ENCODE data around the gene SDF4. TPM values are rescaled to one million over a fixed set of nuclear protein-coding genes. Genes with fewer than 3 reads are reported as not detected.
A peak's percentile ranks its signal among the peaks of the same experiment; 100 is the strongest.

The SDF4 gene
- total and polyA plus RNA-seq, 12 donors, result 95.6 to 184 (median 123) TPM

DNA sequence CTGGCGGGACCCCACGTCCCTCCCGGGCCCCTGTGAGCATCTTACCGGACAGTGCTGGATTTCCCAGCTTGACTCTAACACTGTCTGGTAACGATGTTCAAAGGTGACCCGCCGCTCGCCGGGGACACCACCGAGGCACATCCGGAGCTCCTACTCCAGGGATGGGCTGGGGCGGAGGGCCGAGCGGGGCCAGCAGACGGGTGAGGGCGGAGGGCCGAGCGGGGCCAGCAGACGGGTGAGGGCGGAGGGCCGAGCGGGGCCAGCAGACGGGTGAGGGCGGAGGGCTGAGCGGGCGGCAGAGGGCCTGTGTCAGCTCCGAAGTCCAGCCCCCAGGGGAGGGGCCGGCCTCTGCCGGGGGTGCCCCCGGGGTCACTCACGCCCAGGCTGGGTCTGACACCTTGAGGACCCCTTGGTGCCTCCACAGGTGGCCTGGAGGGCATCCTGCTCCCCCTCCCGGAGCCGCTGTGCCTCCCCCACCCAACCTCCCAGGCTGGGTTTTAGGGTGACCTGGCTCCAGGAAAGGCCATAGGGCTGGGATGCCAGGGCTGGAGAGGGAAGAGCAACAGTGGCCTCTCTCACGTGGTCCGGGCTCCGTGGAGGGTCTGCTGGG lies 63.9 kb downstream of the SDF4 start:
- 82% methylated on average over 31 to 36 of the region's 36 CpGs for WGBS, 2 donors
- DNase-seq, result no peak

GRCh38 chr1:1167398-1167821 lies 64.4 kb downstream of the SDF4 start:
- peak in 1 of 2 donors; percentile 6 for DNase-seq
- 76 to 77% methylated on average over 20 of the region's 20 CpGs for WGBS, 2 donors
- intact Hi-C loops (cut with DNase I), result no loop called here
- H3K4me1 ChIP-seq, result peaks cover 0 to 6% (median 0%) of the 10 kb centered on the region in 9 donors
- H3K27ac ChIP-seq, result no peak overlapping the region
- TF ChIP-seq, protein P1, sequence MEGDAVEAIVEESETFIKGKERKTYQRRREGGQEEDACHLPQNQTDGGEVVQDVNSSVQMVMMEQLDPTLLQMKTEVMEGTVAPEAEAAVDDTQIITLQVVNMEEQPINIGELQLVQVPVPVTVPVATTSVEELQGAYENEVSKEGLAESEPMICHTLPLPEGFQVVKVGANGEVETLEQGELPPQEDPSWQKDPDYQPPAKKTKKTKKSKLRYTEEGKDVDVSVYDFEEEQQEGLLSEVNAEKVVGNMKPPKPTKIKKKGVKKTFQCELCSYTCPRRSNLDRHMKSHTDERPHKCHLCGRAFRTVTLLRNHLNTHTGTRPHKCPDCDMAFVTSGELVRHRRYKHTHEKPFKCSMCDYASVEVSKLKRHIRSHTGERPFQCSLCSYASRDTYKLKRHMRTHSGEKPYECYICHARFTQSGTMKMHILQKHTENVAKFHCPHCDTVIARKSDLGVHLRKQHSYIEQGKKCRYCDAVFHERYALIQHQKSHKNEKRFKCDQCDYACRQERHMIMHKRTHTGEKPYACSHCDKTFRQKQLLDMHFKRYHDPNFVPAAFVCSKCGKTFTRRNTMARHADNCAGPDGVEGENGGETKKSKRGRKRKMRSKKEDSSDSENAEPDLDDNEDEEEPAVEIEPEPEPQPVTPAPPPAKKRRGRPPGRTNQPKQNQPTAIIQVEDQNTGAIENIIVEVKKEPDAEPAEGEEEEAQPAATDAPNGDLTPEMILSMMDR (IDR thresholded peaks at IDR 0.05), result no peak
- ATAC-seq, result peak in 2 of 8 donors; percentile 9 to 19
- H3K9me3 ChIP-seq, result no peaks in the 10 kb centered on the region
- no peak overlapping the region for H3K4me3 ChIP-seq
- H3K36me3 ChIP-seq, result no peaks in the 10 kb centered on the region
- peaks cover 3 to 99% (median 94%) of the 10 kb centered on the region in 7 donors for H3K27me3 ChIP-seq

More for the DNA sequence above, 63.9 kb downstream of the SDF4 start:
- TF ChIP-seq, protein P1 (IDR thresholded peaks at IDR 0.05), result no peak
- no peak overlapping the region for H3K27ac ChIP-seq
- H3K4me1 ChIP-seq, result peaks cover 0 to 6% (median 0%) of the 10 kb centered on the region in 9 donors
- intact Hi-C loops (cut with DNase I), result no loop called here
- peaks cover 5 to 99% (median 92%) of the 10 kb centered on the region in 7 donors for H3K27me3 ChIP-seq
- ATAC-seq, result no peak
- no peak overlapping the region for H3K4me3 ChIP-seq
- H3K36me3 ChIP-seq, result no peaks in the 10 kb centered on the region
- no peaks in the 10 kb centered on the region for H3K9me3 ChIP-seq

Small RNA genes within 50 kb of the gene (microRNA-seq; reads per million reads assigned to microRNA genes)
- gene MIR200A (1.2 to 11.2 reads per million in 2 donors), gene MIR200B (9.6 to 78.7 reads per million in 2 donors), gene MIR429 (3.0 to 41.9 reads per million in 2 donors)

Other genes starting within 250 kb of the SDF4 start
- 100 to 1,000 TPM in 8 of 10 donors, 10 to 100 TPM in 2; 66.2 to 238 (median 122) TPM for gene PERM1, start 249.9 kb downstream of the SDF4 start, total RNA-seq
- 100 to 1,000 TPM in 1 of 2 donors, 10 to 100 TPM in 1; 55.1 to 513 TPM for gene PERM1, start 249.9 kb downstream of the SDF4 start, polyA plus RNA-seq
- 10 to 100 TPM; 28.5 to 78.1 (median 41.6) TPM for gene HES4, start 231.9 kb downstream of the SDF4 start, total RNA-seq
- gene HES4, start 231.9 kb downstream of the SDF4 start, polyA plus RNA-seq, result 10 to 100 TPM; 49.2 to 49.8 TPM
- 100 to 1,000 TPM in 1 of 10 donors, 10 to 100 TPM in 8, 1 to 10 TPM in 1; 9.8 to 169 (median 20.9) TPM for gene ISG15, start 218.5 kb downstream of the SDF4 start, total RNA-seq
- 100 to 1,000 TPM in 1 of 2 donors, 10 to 100 TPM in 1; 51.7 to 186 TPM for gene ISG15, start 218.5 kb downstream of the SDF4 start, polyA plus RNA-seq
- 10 to 100 TPM; 12.7 to 33.9 (median 18.3) TPM for gene AGRN, start 211.9 kb downstream of the SDF4 start, total RNA-seq
- gene AGRN, start 211.9 kb downstream of the SDF4 start, polyA plus RNA-seq, result 10 to 100 TPM; 11.5 to 30.7 TPM
- gene RNF223, start 157.7 kb downstream of the SDF4 start, total RNA-seq, result not detected
- not detected for gene RNF223, start 157.7 kb downstream of the SDF4 start, polyA plus RNA-seq
- gene C1orf159, start 115.9 kb downstream of the SDF4 start, total RNA-seq, result 1 to 10 TPM; 2.9 to 6.0 (median 3.5) TPM
- 10 to 100 TPM in 1 of 2 donors, 1 to 10 TPM in 1; 7.1 to 14.0 TPM for gene C1orf159, start 115.9 kb downstream of the SDF4 start, polyA plus RNA-seq
- gene TTLL10, start 58.1 kb downstream of the SDF4 start, total RNA-seq, result under 1 TPM in 7 of 10 donors, not detected in 3; 0.11 to 0.53 (median 0.26) TPM
- under 1 TPM; 0.09 to 0.29 TPM for gene TTLL10, start 58.1 kb downstream of the SDF4 start, polyA plus RNA-seq
- 1 to 10 TPM in 1 of 10 donors, under 1 TPM in 2, not detected in 7; 0.28 to 1.7 (median 0.49) TPM for gene TNFRSF18, start 25.4 kb downstream of the SDF4 start, total RNA-seq
- under 1 TPM in 1 of 2 donors, not detected in 1; 0.26 TPM for gene TNFRSF18, start 25.4 kb downstream of the SDF4 start, polyA plus RNA-seq
- gene TNFRSF4, start 17.8 kb downstream of the SDF4 start, total RNA-seq, result 10 to 100 TPM in 1 of 10 donors, 1 to 10 TPM in 7, under 1 TPM in 2; 0.52 to 24.8 (median 5.0) TPM
- 1 to 10 TPM; 3.8 to 9.8 TPM for gene TNFRSF4, start 17.8 kb downstream of the SDF4 start, polyA plus RNA-seq
- gene B3GALT6, start 236 bp upstream of the SDF4 start, total RNA-seq, result 10 to 100 TPM in 4 of 10 donors, 1 to 10 TPM in 6; 7.3 to 13.5 (median 9.1) TPM
- gene B3GALT6, start 236 bp upstream of the SDF4 start, polyA plus RNA-seq, result 10 to 100 TPM in 1 of 2 donors, 1 to 10 TPM in 1; 7.7 to 16.2 TPM
- gene C1QTNF12, start 14.7 kb upstream of the SDF4 start, total RNA-seq, result 1 to 10 TPM in 4 of 10 donors, under 1 TPM in 5, not detected in 1; 0.42 to 1.9 (median 0.90) TPM
- gene C1QTNF12, start 14.7 kb upstream of the SDF4 start, polyA plus RNA-seq, result 1 to 10 TPM; 1.6 to 2.3 TPM
- 10 to 100 TPM; 23.5 to 41.9 (median 29.2) TPM for gene UBE2J2, start 41.9 kb upstream of the SDF4 start, total RNA-seq
- 10 to 100 TPM; 43.8 to 44.1 TPM for gene UBE2J2, start 41.9 kb upstream of the SDF4 start, polyA plus RNA-seq
- gene SCNN1D, start 48.4 kb upstream of the SDF4 start, total RNA-seq, result 1 to 10 TPM; 1.0 to 5.4 (median 2.7) TPM
- 10 to 100 TPM in 1 of 2 donors, 1 to 10 TPM in 1; 1.0 to 22.5 TPM for gene SCNN1D, start 48.4 kb upstream of the SDF4 start, polyA plus RNA-seq
- gene ACAP3, start 75.9 kb upstream of the SDF4 start, total RNA-seq, result 10 to 100 TPM; 24.1 to 60.0 (median 30.4) TPM
- gene ACAP3, start 75.9 kb upstream of the SDF4 start, polyA plus RNA-seq, result 100 to 1,000 TPM in 1 of 2 donors, 10 to 100 TPM in 1; 22.2 to 152 TPM
- 10 to 100 TPM in 3 of 10 donors, 1 to 10 TPM in 7; 5.6 to 11.9 (median 8.2) TPM for gene PUSL1, start 76.6 kb upstream of the SDF4 start, total RNA-seq
- gene PUSL1, start 76.6 kb upstream of the SDF4 start, polyA plus RNA-seq, result 10 to 100 TPM; 16.0 to 17.8 TPM
- 10 to 100 TPM; 44.7 to 91.7 (median 56.6) TPM for gene INTS11, start 92.7 kb upstream of the SDF4 start, total RNA-seq
- gene INTS11, start 92.7 kb upstream of the SDF4 start, polyA plus RNA-seq, result 100 to 1,000 TPM in 1 of 2 donors, 10 to 100 TPM in 1; 92.6 to 269 TPM
- 100 to 1,000 TPM in 1 of 10 donors, 10 to 100 TPM in 9; 49.4 to 126 (median 65.4) TPM for gene CPTP, start 92.8 kb upstream of the SDF4 start, total RNA-seq
- gene CPTP, start 92.8 kb upstream of the SDF4 start, polyA plus RNA-seq, result 100 to 1,000 TPM in 1 of 2 donors, 10 to 100 TPM in 1; 55.3 to 222 TPM
- under 1 TPM; 0.16 to 0.87 (median 0.35) TPM for gene TAS1R3, start 99.3 kb upstream of the SDF4 start, total RNA-seq
- gene TAS1R3, start 99.3 kb upstream of the SDF4 start, polyA plus RNA-seq, result 1 to 10 TPM in 1 of 2 donors, under 1 TPM in 1; 0.39 to 3.1 TPM
- gene DVL1, start 117.4 kb upstream of the SDF4 start, total RNA-seq, result 100 to 1,000 TPM in 3 of 10 donors, 10 to 100 TPM in 7; 64.7 to 153 (median 78.0) TPM
- gene DVL1, start 117.4 kb upstream of the SDF4 start, polyA plus RNA-seq, result 100 to 1,000 TPM in 1 of 2 donors, 10 to 100 TPM in 1; 75.4 to 153 TPM
- gene MXRA8, start 126.6 kb upstream of the SDF4 start, total RNA-seq, result 10 to 100 TPM in 9 of 10 donors, 1 to 10 TPM in 1; 7.2 to 23.3 (median 14.6) TPM
- 10 to 100 TPM; 28.7 to 35.6 TPM for gene MXRA8, start 126.6 kb upstream of the SDF4 start, polyA plus RNA-seq
- 100 to 1,000 TPM; 176 to 251 (median 193) TPM for gene AURKAIP1, start 143.2 kb upstream of the SDF4 start, total RNA-seq
- 100 to 1,000 TPM; 376 to 528 TPM for gene AURKAIP1, start 143.2 kb upstream of the SDF4 start, polyA plus RNA-seq
- 10 to 100 TPM; 38.5 to 77.5 (median 47.7) TPM for gene CCNL2, start 167.3 kb upstream of the SDF4 start, total RNA-seq
- gene CCNL2, start 167.3 kb upstream of the SDF4 start, polyA plus RNA-seq, result 100 to 1,000 TPM in 1 of 2 donors, 10 to 100 TPM in 1; 57.3 to 243 TPM
- 100 to 1,000 TPM; 116 to 162 (median 132) TPM for gene MRPL20, start 175.3 kb upstream of the SDF4 start, total RNA-seq
- 100 to 1,000 TPM; 124 to 224 TPM for gene MRPL20, start 175.3 kb upstream of the SDF4 start, polyA plus RNA-seq
- 1 to 10 TPM in 7 of 10 donors, under 1 TPM in 3; 0.37 to 2.5 (median 1.8) TPM for gene ANKRD65, start 189.3 kb upstream of the SDF4 start, total RNA-seq
- 1 to 10 TPM; 1.2 to 3.1 TPM for gene ANKRD65, start 189.3 kb upstream of the SDF4 start, polyA plus RNA-seq
- gene VWA1, start 203.7 kb upstream of the SDF4 start, total RNA-seq, result 10 to 100 TPM; 10.8 to 52.8 (median 14.1) TPM
- 10 to 100 TPM; 13.9 to 27.5 TPM for gene VWA1, start 203.7 kb upstream of the SDF4 start, polyA plus RNA-seq
- 1 to 10 TPM in 5 of 10 donors, under 1 TPM in 5; 0.11 to 2.2 (median 1.2) TPM for gene ATAD3C, start 217.7 kb upstream of the SDF4 start, total RNA-seq
- gene ATAD3C, start 217.7 kb upstream of the SDF4 start, polyA plus RNA-seq, result under 1 TPM; 0.49 to 0.66 TPM
- gene ATAD3B, start 239.8 kb upstream of the SDF4 start, total RNA-seq, result 1 to 10 TPM; 5.3 to 9.9 (median 6.6) TPM
- 10 to 100 TPM; 12.5 to 33.3 TPM for gene ATAD3B, start 239.8 kb upstream of the SDF4 start, polyA plus RNA-seq